Activated CD8-positive, alpha-beta memory T cell treated with anti-CD3 and anti-CD28 coated beads, Interleukin-2, amount 50 U/mL, for 24 hours (primary cell): Measurements from ENCODE around the gene ARMC5.
"Not testable (repeated sequence)": the region's sequence is repeated elsewhere in the genome, so short reads cannot be mapped to it uniquely, and the experiment has no call there.

Source experiments
- DNase-seq: peaks from one replicate; pipeline ENCODE4 v3.0.0-alpha.2; 2020; ENCODE audit errors: extremely low read depth

The ARMC5 gene

DNA sequence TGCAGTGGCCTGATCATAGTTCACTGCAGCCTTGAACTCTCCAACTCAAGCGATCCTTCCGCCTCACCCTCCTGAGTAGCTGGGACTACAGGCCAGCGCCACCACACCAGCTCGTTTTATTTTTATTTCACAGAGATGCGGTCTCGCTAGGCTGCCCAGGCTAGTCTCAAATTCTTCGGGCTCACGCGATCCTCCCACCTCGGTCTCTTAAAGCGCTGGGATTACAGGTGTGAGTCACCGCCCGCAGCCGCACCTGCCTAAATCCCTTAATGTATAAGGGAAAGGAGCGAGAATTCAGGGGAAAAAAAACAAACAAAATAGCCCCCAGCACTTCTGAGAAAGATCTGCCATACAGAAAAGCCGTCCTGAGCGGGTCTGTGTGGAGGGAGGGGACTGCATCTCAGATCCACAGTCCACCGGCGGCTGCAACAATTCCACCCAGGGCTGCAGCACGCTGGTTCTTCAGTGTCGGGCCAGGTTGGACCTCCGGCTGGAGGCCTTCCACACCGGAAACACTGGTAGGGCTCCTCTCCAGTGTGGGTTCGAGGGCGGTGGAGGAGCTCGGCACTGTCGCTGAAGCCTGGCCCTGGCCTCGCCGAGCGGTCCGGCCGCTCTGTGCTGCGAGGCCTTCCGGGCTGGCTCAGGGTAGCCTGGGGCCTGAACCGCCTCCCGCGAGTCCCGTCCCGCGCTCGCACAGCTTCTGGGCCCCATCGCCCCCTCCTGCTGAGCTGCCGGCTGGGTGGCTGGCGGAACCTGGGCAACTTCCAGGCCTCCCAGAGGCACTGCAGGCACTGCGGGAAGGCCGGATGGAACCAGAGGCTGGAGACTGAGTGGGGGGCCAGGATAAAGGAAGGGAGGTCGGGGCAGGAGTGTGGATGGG is 23.7 kb upstream of the ARMC5 start:
- DNase-seq: no peak

- DNase-seq: no peak
Observed at GRCh38 chr16:31436221-31437045, 22.9 kb upstream of the ARMC5 start.

- DNase-seq: no peak
Observed at GRCh38 chr16:31438414-31438813, 20.9 kb upstream of the ARMC5 start.

GRCh38 chr16:31439023-31439422 is 20.3 kb upstream of the ARMC5 start:
- DNase-seq: not testable (repeated sequence)

GRCh38 chr16:31439519-31439918 is 19.8 kb upstream of the ARMC5 start:
- DNase-seq: no peak

- no peak for DNase-seq
Observed at GRCh38 chr16:31440516-31441184, 18.7 kb upstream of the ARMC5 start.

DNA sequence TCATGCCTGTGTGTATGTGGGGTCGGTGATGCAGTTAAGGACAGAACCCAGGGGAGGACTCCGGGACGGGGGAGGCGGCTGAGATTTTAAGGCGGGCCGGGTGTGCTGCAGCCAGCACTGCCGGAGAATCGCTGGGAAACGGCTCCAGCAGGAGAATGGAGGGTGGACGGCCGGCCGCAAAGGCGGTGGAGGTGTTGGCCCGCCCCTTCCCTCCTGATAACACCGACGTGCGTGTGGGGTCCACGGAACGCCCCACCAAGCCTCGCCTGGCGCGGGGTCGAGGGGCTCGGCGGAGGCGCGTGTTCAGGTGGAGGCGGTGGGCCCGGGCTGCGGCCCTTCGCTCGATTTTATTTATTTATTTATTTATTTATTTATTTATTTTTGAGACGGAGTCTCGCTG is 17.3 kb upstream of the ARMC5 start:
- DNase-seq: no peak

GRCh38 chr16:31445931-31446330 is 13.4 kb upstream of the ARMC5 start:
- not testable (repeated sequence) for DNase-seq

GRCh38 chr16:31451201-31451600 is 8.1 kb upstream of the ARMC5 start:
- DNase-seq: no peak

- no peak for DNase-seq
Observed at GRCh38 chr16:31451681-31452351, 7.5 kb upstream of the ARMC5 start.

- no peak for DNase-seq
Observed at GRCh38 chr16:31452631-31453106, 6.6 kb upstream of the ARMC5 start.

DNA sequence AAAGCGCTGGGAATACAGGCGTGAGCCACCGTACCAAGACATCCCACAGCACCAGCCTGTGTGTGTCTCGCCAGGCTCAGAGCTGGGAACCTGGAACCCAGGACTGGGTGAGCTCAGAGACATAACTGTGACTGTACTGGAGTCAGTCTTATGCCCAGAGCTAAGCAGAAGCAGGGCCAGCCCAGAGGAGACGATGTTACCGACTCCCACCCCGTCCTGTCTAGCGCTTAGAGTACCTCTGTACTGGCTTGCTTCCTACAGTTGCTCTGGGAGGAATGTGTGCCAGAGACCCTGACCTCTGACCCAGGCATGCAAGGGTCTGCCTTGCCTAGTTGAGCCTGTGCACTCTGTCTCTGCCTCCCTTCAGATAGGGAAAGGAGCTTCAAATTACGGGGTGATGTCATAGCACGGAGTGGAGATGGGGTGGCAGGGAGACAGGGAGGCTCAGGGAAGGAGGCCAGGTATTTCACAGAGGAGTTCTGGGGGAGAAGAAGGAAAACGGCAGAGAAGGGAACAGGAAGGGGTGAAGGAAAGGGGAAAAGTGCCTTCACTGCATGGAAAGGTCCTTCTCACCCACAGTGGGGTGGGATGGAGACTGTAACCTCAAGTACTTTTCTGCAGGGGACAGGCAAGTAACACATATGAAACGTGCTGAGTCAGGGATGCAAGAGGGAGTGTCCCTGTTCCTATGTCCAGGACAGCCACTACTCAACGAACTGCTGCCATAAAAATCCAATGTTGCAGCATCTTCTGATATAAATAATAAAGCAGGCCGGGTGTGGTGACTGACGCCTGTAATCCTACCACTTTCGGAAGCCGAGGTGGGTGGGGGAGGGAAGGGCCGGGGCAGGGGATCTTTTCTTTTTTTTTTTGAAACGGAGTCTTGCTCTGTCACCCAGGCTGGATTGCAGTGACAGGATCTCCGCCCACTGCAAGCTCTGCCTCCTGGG is 5.8 kb upstream of the ARMC5 start:
- DNase-seq: no peak

- no peak for DNase-seq
Observed at GRCh38 chr16:31455601-31456314, 3.5 kb upstream of the ARMC5 start.

GRCh38 chr16:31456988-31457360 is 2.3 kb upstream of the ARMC5 start:
- DNase-seq: no peak

DNA sequence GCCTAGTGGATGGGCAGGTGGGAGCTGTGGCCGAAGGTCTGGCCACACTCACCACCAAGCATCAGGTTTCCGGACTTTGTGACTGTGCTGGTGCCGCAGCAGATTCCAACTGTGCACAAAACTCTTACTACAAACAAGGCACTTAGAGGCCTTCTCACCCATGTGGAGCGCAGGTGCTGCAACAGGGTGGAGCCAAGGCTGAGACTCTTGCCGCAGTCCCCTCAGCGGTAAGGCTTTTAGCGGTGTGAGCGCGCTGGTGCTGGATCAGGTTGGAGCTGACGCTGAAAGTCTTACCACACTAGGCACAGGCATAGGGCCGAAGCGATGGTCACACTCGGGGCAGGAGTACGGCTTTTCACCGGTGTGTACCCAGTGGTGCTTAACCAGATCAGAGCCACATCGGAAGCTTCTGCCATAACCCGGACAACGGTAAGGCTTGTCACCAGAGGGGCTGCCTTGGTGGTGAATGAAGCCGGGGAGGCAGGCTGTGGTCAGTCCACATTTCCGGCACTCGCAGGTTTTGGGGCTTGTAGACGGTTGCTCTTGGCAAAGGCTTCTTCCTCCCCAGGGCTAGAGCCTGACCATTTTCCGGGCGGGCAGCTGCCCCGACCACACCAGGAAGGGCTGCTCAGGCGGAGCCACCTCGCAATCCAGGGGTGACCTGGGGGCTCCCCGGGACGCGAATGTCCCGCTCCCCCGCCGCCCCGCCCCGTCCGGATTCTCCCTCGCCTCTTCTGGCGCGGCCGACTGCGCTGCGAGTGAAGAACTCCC is 1.0 kb upstream of the ARMC5 start:
- DNase-seq: no peak

GRCh38 chr16:31459687-31460581 is 633 bp downstream of the ARMC5 start:
- peak; percentile 100 for DNase-seq

GRCh38 chr16:31460582-31461002 is 1.3 kb downstream of the ARMC5 start:
- DNase-seq: no peak
